ENCODE measurements around the gene OR8B8. TPM values are rescaled to one million over a fixed set of nuclear protein-coding genes. Genes with fewer than 3 reads are reported as not detected.

The OR8B8 gene
- total and polyA plus RNA-seq, 2 of the 4 experiments (the other 2 are of a cell fraction), result not detected

GRCh38 chr11:124421043-124421442 is 24.5 kb downstream of the OR8B8 start:
- H2AK9ac ChIP-seq (replicated peaks; ENCODE audit: low read depth, low read length, poor library complexity), result no peak overlapping the region
- H3K4ac ChIP-seq (ENCODE audit: low read depth, low read length), result no peak overlapping the region
- no peak overlapping the region for H3K56ac ChIP-seq (ENCODE audit: extremely low read depth, insufficient read depth, low read length)
- H3K9me3 ChIP-seq (ENCODE audit: control insufficient read depth, insufficient read depth, low read length), result no peaks in the 10 kb centered on the region
- no peaks in the 10 kb centered on the region for H3K36me3 ChIP-seq (ENCODE audit: control insufficient read depth, insufficient read depth, low read length)
- H3K18ac ChIP-seq (ENCODE audit: low read depth, low read length), result no peak overlapping the region
- no peak overlapping the region for H2BK15ac ChIP-seq (ENCODE audit: low read depth, low read length)
- no peak overlapping the region for H3K27ac ChIP-seq (ENCODE audit: insufficient read depth, low read length)
- H4K8ac ChIP-seq (ENCODE audit: low read depth in 2 of 2, low read length in 2 of 2), result no peak overlapping the region
- intact Hi-C loops (cut with micrococcal nuclease) (no loop called here), dilution Hi-C loops (cut with HindIII; ENCODE audit: low sequenced_read_pairs, unreplicated experiment) (no loop called here), in situ Hi-C loops (cut with MboI; ENCODE audit: low sequenced_read_pairs) (loop anchor here (25.0 kb wide), 1 partner anchor 391 kb away; the partner anchor contains the start of gene MSANTD2)
- no peaks in the 10 kb centered on the region for H3K4me1 ChIP-seq (ENCODE audit: control insufficient read depth, insufficient read depth, low read length)
- no peak for ATAC-seq (ENCODE audit: low read depth)
- no peak overlapping the region for H4K5ac ChIP-seq (ENCODE audit: low read depth, low read length)
- no peak overlapping the region for H2BK20ac ChIP-seq (ENCODE audit: low read depth, low read length)
- H3K79me1 ChIP-seq (ENCODE audit: low read depth in 1 of 2, low read length in 2 of 2), result no peaks in the 10 kb centered on the region
- H2BK5ac ChIP-seq (ENCODE audit: low read depth, low read length, poor library complexity, severe bottlenecking), result no peak overlapping the region
- no peak overlapping the region for H2BK120ac ChIP-seq (ENCODE audit: low read depth, low read length)
- no peak overlapping the region for H3K23ac ChIP-seq (ENCODE audit: low read depth, low read length)
- H3K14ac ChIP-seq (replicated peaks; ENCODE audit: low read depth, low read length), result no peak overlapping the region
- no TSS peak for BruUV-seq (replicated peaks)
- H3K27me3 ChIP-seq (ENCODE audit: control insufficient read depth, insufficient read depth, low read length), result peaks cover 6% of the 10 kb centered on the region
- no peak overlapping the region for H2AK5ac ChIP-seq (ENCODE audit: low read depth, low read length)
- no peak overlapping the region for H3K9ac ChIP-seq (ENCODE audit: low read depth, low read length)
- no CpG with 5 or more reads among the region's 4 CpGs for whole genome bisulfite sequencing, 2 experiments (ENCODE audit: extremely low coverage in 2 of 2, insufficient read length in 1 of 2)
- CTCF ChIA-PET, result no interaction called here
- TF ChIP-seq CTCF (conservative IDR thresholded peaks at IDR 0.05; ENCODE audit: low read depth, low read length) (no peak), MXI1 (IDR thresholded peaks at IDR 0.05; ENCODE audit: borderline replicate concordance, low read depth, low read length) (no peak), BHLHE40 (IDR thresholded peaks at IDR 0.05; ENCODE audit: low read depth, low read length) (no peak), USF2 (IDR thresholded peaks at IDR 0.05; ENCODE audit: low read depth, low read length) (no peak), CHD1 (IDR thresholded peaks at IDR 0.05; ENCODE audit: low read depth, low read length) (no peak), ELK1 (IDR thresholded peaks at IDR 0.05; ENCODE audit: borderline replicate concordance, low read depth, low read length) (no peak), FOS (IDR thresholded peaks at IDR 0.05; ENCODE audit: low read depth, low read length) (no peak)
- H3K4me3 ChIP-seq (ENCODE audit: insufficient read depth, low read depth, low read length), result no peak overlapping the region
- no peak for DNase-seq
- POLR2A ChIA-PET (ENCODE audit: unreplicated experiment), result no interaction called here
- no peaks in the 10 kb centered on the region for H3K9me1 ChIP-seq (ENCODE audit: insufficient read depth, low read length)
- no peak overlapping the region for H3K4me2 ChIP-seq (ENCODE audit: low read depth, low read length)
- H2AFZ ChIP-seq (replicated peaks; ENCODE audit: low read length, poor library complexity), result no peak overlapping the region
- H4K20me1 ChIP-seq (ENCODE audit: insufficient read depth, low read length), result no peaks in the 10 kb centered on the region
- H4K91ac ChIP-seq (ENCODE audit: insufficient read depth, low read depth, low read length), result no peak overlapping the region
